ENCODE data around the gene MKLN1. TPM values are rescaled to one million over a fixed set of nuclear protein-coding genes. Genes with fewer than 3 reads are reported as not detected.

Gene MKLN1
- total RNA-seq, 2 donors from 2014 or later = 25.1 to 29.3 TPM

GRCh38 chr7:131489881-131490280, 162.2 kb downstream of the MKLN1 start:
- ATAC-seq (no peak), DNase-seq (no peak)
- 89 to 91% methylated on average over 4 of the region's 4 CpGs for WGBS, 2 donors
- no peaks in the 10 kb centered on the region for H3K9me3 ChIP-seq
- H3K4me1 ChIP-seq = peaks cover 9% of the 10 kb centered on the region
- H3K4me3 ChIP-seq = no peak overlapping the region
- TF ChIP-seq, protein P1, sequence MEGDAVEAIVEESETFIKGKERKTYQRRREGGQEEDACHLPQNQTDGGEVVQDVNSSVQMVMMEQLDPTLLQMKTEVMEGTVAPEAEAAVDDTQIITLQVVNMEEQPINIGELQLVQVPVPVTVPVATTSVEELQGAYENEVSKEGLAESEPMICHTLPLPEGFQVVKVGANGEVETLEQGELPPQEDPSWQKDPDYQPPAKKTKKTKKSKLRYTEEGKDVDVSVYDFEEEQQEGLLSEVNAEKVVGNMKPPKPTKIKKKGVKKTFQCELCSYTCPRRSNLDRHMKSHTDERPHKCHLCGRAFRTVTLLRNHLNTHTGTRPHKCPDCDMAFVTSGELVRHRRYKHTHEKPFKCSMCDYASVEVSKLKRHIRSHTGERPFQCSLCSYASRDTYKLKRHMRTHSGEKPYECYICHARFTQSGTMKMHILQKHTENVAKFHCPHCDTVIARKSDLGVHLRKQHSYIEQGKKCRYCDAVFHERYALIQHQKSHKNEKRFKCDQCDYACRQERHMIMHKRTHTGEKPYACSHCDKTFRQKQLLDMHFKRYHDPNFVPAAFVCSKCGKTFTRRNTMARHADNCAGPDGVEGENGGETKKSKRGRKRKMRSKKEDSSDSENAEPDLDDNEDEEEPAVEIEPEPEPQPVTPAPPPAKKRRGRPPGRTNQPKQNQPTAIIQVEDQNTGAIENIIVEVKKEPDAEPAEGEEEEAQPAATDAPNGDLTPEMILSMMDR (IDR thresholded peaks at IDR 0.05) = no peak
- no peak for TF ChIP-seq POLR2A (IDR thresholded peaks at IDR 0.05)
- H3K27me3 ChIP-seq = no peaks in the 10 kb centered on the region
- no peak overlapping the region for H3K27ac ChIP-seq
- intact Hi-C loops (cut with DNase I) = no loop called here
- H3K36me3 ChIP-seq (replicated peaks in 1 of 2; ENCODE audit: insufficient read depth in 1 of 2, low read depth in 2 of 2) = no peaks in the 10 kb centered on the region

GRCh38 chr7:131493081-131493480, 165.4 kb downstream of the MKLN1 start:
- no peak for DNase-seq
- no peak overlapping the region for H3K4me3 ChIP-seq
- no peak overlapping the region for H3K27ac ChIP-seq
- peaks cover 4% of the 10 kb centered on the region for H3K4me1 ChIP-seq
- H3K27me3 ChIP-seq = no peaks in the 10 kb centered on the region
- H3K9me3 ChIP-seq = no peaks in the 10 kb centered on the region
- WGBS, 2 donors = 51 to 53% methylated on average over 2 of the region's 2 CpGs
- no peaks in the 10 kb centered on the region for H3K36me3 ChIP-seq (replicated peaks in 1 of 2; ENCODE audit: insufficient read depth in 1 of 2, low read depth in 2 of 2)
- TF ChIP-seq, protein P1 (IDR thresholded peaks at IDR 0.05) = no peak
- no peak for TF ChIP-seq POLR2A (IDR thresholded peaks at IDR 0.05)
- ATAC-seq = no peak
- intact Hi-C loops (cut with DNase I) = no loop called here

- TF ChIP-seq, protein P1 (IDR thresholded peaks at IDR 0.05) = no peak
- no peak for TF ChIP-seq POLR2A (IDR thresholded peaks at IDR 0.05)
- intact Hi-C loops (cut with DNase I) = no loop called here
- Histone ChIP-seq H3K9me3 (no peaks in the 10 kb centered on the region), H3K36me3 (replicated peaks in 1 of 2; ENCODE audit: insufficient read depth in 1 of 2, low read depth in 2 of 2) (no peaks in the 10 kb centered on the region), H3K4me3 (no peak overlapping the region), H3K27me3 (no peaks in the 10 kb centered on the region), H3K27ac (no peak overlapping the region), H3K4me1 (peaks cover 8% of the 10 kb centered on the region)
- DNase-seq (no peak), ATAC-seq (no peak)
These were observed 165.9 kb downstream of the MKLN1 start for GRCh38 chr7:131493581-131493980.

- H3K27me3 ChIP-seq = no peaks in the 10 kb centered on the region
- DNase-seq = no peak
- peaks cover 8% of the 10 kb centered on the region for H3K4me1 ChIP-seq
- H3K9me3 ChIP-seq = no peaks in the 10 kb centered on the region
- ATAC-seq = no peak
- intact Hi-C loops (cut with DNase I) = no loop called here
- WGBS, 2 donors = 68 to 72% methylated on average over 2 of the region's 2 CpGs
- no peak overlapping the region for H3K27ac ChIP-seq
- no peak overlapping the region for H3K4me3 ChIP-seq
- H3K36me3 ChIP-seq (replicated peaks in 1 of 2; ENCODE audit: insufficient read depth in 1 of 2, low read depth in 2 of 2) = no peaks in the 10 kb centered on the region
- no peak for TF ChIP-seq POLR2A (IDR thresholded peaks at IDR 0.05)
- TF ChIP-seq, protein P1 (IDR thresholded peaks at IDR 0.05) = no peak
These were observed 166.5 kb downstream of the MKLN1 start for GRCh38 chr7:131494182-131494581.

DNA sequence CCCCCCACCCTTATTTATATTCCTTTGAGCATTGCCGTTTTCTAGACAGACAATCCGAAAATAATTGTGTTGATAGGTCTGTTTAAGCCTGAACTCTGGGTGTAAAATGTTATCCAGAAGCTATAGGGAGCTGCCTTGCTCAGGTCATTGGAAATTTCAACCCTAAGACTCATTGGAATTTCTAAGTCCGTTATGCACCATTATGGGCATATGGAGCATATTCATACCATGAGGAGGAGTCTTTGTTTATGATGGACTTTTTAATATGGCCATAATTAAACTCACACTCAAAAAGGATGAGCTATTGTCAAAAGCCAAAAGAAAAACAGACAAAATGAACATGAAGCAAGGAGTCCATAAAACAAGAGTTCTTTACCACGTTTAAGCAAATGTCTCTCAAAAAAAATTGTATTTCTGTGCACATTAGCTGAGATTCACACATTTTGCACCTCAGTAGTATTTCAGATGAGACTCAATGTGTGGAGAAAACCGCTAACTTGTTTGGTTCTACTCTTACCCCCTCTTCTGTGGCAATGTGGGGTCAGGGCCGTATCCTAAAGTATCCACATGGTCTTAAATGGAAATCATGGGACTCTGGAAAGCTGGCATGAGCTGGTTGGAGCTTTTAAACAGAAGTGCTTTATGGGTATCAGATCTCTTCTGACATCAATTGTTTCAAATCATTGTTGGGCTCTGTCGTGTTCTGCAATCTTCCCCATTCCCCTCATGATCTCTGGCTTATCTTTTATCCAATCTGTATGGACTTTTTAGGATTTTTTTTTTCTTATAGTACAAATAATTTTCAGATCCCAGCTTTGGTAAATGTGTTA, 168.2 kb downstream of the MKLN1 start:
- no peak for TF ChIP-seq POLR2A (IDR thresholded peaks at IDR 0.05)
- TF ChIP-seq, protein P1 (IDR thresholded peaks at IDR 0.05) = no peak
- ATAC-seq (no peak), DNase-seq (no peak)
- Histone ChIP-seq H3K4me1 (peaks cover 8% of the 10 kb centered on the region), H3K27ac (no peak overlapping the region), H3K36me3 (replicated peaks in 1 of 2; ENCODE audit: insufficient read depth in 1 of 2, low read depth in 2 of 2) (no peaks in the 10 kb centered on the region), H3K27me3 (no peaks in the 10 kb centered on the region), H3K4me3 (no peak overlapping the region), H3K9me3 (no peaks in the 10 kb centered on the region)
- intact Hi-C loops (cut with DNase I) = no loop called here
- WGBS, 2 donors = 74 to 88% methylated on average over 7 of the region's 7 CpGs
